ENCODE data around the gene MUC5AC.

Gene MUC5AC

GRCh38 chr11:1205121-1205986, 47.6 kb downstream of the MUC5AC start:
- in situ Hi-C loops (cut with HindIII; ENCODE audit: low sequenced_read_pairs): loop anchor here (25.0 kb wide), 1 partner anchor 293 kb away; the partner anchor contains the start of gene CHID1

GRCh38 chr11:1205987-1206331, 48.2 kb downstream of the MUC5AC start:
- in situ Hi-C loops (cut with HindIII; ENCODE audit: low sequenced_read_pairs): loop anchor here (25.0 kb wide), 1 partner anchor 294 kb away; the partner anchor contains the start of gene CHID1

DNA sequence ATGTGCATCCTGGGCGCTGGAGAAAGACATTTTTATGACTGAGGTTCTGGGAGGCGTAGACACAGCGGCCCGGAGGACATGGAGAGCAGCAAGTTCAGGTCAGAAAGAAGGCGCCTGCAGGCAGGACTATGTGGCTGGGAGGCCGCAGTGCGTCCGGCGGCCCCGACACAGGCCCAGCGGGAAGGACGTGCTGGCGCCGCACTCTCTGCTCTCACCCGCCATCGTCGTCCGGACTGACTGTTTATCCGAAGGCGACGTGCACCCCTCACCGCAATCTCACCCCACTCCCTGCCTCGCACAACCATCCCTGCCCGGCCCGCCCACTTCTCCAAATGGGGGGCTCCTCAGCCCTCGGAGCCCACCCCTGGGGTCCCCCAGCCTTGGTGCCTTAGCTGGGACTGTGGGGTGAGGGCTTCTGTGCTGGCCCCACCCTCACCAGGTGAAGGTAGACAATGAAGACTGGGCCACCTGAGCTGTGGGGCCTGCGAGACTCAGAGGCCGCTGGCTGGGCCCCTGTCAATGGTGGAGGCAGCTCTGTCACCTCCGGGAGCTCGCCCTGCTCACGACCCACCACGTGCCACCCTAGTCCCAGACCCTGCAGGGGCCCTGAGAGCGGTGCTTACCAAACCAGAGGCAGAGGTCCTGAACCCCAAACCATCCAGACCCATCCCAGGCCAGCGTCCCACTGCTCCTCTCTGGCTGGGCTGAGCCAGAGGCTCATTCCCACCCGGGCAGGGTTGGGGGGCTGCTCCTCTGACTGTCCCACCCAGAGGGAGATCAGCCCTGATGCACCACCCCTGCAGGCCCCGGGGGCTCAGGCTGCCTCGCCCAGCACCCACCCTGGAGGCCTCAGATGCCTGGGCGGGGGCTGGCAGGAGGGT, 48.9 kb downstream of the MUC5AC start:
- in situ Hi-C loops (cut with HindIII; ENCODE audit: low sequenced_read_pairs): loop anchor here (25.0 kb wide), 1 partner anchor 294 kb away; the partner anchor contains the start of gene CHID1

- in situ Hi-C loops (cut with HindIII; ENCODE audit: low sequenced_read_pairs): loop anchor here (25.0 kb wide), 1 partner anchor 295 kb away; the partner anchor contains the start of gene CHID1
These were observed 49.8 kb downstream of the MUC5AC start for GRCh38 chr11:1207401-1208143.

- in situ Hi-C loops (cut with HindIII; ENCODE audit: low sequenced_read_pairs): loop anchor here (25.0 kb wide), 1 partner anchor 296 kb away; the partner anchor contains the start of gene CHID1
These were observed 50.3 kb downstream of the MUC5AC start for GRCh38 chr11:1208144-1208393.

GRCh38 chr11:1208394-1209261, 50.9 kb downstream of the MUC5AC start:
- in situ Hi-C loops (cut with HindIII; ENCODE audit: low sequenced_read_pairs): loop anchor here (25.0 kb wide), 1 partner anchor 296 kb away; the partner anchor contains the start of gene CHID1

DNA sequence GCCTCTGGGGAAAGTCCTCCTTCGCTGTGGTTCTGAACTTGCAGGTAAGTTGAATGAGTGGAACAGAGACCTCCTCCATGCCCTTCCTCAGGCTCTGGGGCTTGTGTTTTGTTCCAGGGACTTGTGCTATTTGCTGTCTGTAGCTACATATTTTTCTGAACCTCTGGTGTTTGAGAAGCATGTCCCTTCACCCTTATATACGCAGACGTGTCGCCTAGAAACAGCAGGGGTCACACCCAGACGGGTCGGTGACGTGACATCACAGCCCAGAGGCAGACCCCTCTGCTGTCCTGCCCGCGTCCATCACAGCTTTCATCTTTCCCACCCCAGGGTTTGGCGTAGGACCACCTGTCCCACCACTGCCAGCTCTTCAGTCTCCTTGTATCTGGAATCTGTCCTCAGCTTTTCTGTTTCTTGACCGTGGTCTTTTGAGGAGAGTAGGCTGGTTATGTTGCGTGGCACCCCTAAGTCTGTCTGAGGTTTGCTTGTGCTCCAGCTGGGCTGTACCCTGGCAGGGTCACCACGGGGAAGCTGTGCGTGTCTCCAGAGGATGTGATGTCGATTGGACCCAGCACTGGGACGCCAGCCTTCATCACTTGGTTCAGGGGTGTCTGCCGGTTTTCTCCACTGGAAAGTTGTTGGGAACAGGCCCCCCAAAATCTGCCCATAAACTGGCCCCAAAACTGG, 51.8 kb downstream of the MUC5AC start:
- in situ Hi-C loops (cut with HindIII; ENCODE audit: low sequenced_read_pairs): loop anchor here (25.0 kb wide), 1 partner anchor 297 kb away; the partner anchor contains the start of gene CHID1

DNA sequence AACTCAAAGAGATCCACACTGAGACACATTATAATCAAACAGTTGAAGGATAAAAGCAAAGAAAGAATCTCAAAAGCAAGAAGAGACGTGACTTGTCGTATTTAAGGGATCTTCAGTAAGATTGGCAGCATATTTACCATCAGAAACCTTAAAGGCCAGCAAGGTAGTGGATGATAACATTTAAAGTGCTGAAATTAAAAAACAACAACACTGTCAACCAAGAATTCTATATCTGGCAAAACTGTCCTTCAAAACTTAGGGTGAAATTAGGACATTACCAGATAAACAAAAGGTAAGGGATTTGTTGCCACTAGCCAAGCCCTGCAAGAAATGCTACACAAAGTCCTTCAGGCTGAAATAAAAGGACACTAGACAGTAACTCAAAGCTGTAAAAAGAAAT, 54.1 kb downstream of the MUC5AC start:
- in situ Hi-C loops (cut with HindIII; ENCODE audit: low sequenced_read_pairs): loop anchor here (25.0 kb wide), 1 partner anchor 300 kb away; the partner anchor contains the start of gene CHID1

- in situ Hi-C loops (cut with HindIII; ENCODE audit: low sequenced_read_pairs): loop anchor here (25.0 kb wide), 1 partner anchor 304 kb away; the partner anchor contains the start of gene CHID1
These were observed 58.1 kb downstream of the MUC5AC start for GRCh38 chr11:1215826-1216225.

GRCh38 chr11:1217151-1217550, 59.4 kb downstream of the MUC5AC start:
- in situ Hi-C loops (cut with HindIII; ENCODE audit: low sequenced_read_pairs): loop anchor here (25.0 kb wide), 1 partner anchor 305 kb away; the partner anchor contains the start of gene CHID1

GRCh38 chr11:1218256-1218787, 60.6 kb downstream of the MUC5AC start:
- in situ Hi-C loops (cut with HindIII; ENCODE audit: low sequenced_read_pairs): loop anchor here (25.0 kb wide), 1 partner anchor 306 kb away; the partner anchor contains the start of gene CHID1

DNA sequence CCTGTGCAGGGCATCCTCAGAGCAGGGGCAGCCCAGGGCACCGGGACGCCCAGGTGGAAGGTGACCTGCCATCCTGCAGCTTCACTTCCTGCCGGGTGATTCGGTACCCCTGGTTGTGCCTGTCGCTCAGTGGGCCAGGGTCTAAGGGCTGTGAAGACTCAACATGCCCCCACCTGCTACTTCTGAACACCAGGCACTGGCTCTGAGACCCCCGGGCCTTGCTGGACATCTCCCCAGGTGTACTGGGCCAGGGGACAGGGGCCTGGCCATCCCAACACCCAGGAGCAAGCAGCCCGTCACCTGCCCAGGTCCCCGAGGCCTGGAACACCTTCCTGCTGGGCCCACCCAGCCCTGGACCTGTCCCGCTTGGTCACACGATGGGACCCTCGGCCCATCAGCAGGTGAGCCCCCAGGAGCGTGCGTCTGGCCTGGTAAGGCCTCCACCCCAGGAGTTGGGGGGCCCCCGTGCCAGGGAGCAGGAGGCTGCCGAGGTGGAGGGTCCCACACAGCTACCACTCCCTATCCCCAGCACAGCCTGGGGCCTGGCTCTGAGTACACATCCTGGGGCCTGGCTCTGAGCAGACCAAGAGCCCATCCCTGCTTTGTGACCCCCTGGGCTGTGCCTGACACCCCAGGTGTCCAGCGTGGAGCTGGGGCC, 61.2 kb downstream of the MUC5AC start:
- in situ Hi-C loops (cut with HindIII; ENCODE audit: low sequenced_read_pairs): loop anchor here (25.0 kb wide), 1 partner anchor 307 kb away; the partner anchor contains the start of gene CHID1

- in situ Hi-C loops (cut with HindIII; ENCODE audit: low sequenced_read_pairs): loop anchor here (25.0 kb wide), 1 partner anchor 307 kb away; the partner anchor contains the start of gene CHID1
These were observed 61.7 kb downstream of the MUC5AC start for GRCh38 chr11:1219446-1219833.

GRCh38 chr11:1219834-1220815, 62.4 kb downstream of the MUC5AC start:
- in situ Hi-C loops (cut with HindIII; ENCODE audit: low sequenced_read_pairs): loop anchor here (25.0 kb wide), 1 partner anchor 308 kb away; the partner anchor contains the start of gene CHID1

DNA sequence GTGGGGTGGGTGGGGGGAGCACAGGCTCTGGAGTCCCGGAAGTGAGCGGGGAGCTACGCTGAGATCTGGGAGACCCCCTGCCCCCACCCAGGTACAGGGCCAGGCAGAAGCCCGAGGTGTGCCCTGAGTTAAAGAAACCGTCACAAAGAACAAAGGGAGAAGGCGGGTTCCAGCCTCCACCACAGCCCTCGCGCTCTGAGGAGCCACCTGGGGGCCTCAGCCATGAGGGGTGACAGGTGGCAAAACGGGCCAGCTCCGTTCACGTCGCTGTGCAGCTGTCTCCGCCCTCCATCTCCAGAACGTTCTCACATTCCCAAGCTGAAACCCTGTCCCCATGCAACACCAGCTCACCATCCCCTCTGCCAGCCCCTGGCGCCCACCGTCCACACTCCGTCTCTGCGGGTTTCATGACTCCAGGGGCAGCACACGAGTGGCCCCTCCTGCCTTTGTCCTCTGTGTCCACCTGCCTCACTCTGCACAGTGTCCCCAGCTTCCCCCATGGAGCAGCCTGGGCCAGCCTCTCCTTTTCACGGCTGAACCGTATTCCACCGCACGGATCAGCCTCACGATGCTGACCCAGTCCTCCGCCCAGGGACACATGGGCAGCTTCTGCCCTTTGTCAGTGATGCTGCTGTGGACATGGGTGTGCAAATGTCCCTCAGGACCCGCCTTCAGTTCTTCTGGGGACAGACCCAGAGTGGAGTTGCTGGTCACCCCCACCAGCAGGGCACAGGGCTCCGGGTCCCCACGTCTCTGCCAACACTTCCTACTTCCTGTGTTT, 63.4 kb downstream of the MUC5AC start:
- in situ Hi-C loops (cut with HindIII; ENCODE audit: low sequenced_read_pairs): loop anchor here (25.0 kb wide), 1 partner anchor 309 kb away; the partner anchor contains the start of gene CHID1

- in situ Hi-C loops (cut with HindIII; ENCODE audit: low sequenced_read_pairs): loop anchor here (25.0 kb wide), 1 partner anchor 310 kb away; the partner anchor contains the start of gene CHID1
These were observed 64.1 kb downstream of the MUC5AC start for GRCh38 chr11:1221848-1222311.

Data from DLD1 (cell line).